ENCODE results near the gene HS3ST4.

Gene HS3ST4

DNA sequence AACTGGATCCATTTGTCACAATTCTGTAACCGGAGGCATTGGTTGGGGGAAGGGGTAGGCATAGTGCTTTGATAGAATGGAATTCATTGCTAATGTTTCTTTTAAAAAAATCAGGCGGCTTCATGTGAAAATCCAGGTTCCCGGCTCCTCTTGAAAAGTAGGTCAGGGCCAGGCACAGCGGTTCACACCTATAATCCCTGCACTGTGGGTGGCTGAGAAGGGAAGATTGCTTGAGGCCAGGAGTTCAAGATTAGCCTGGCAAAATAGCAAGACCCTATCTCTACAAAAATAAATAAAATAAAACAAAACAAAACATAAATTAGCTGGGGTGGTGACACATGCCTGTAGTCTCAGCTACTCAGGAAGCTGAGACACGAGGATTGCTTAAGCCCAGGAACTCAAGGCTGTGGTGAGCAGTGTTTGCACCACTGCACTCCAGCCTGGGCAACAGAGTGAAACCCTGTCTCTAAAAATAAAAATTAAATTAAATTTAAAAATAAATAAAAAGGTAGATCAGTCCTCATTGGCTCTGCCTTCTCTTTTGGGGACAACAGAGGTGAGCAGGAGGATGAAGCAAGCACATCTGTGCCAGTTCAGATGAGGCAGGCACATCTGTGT is 466.5 kb downstream of the HS3ST4 start:
- in situ Hi-C loops (cut with MboI; ENCODE audit: low sequenced_read_pairs) = no loop called here

DNA sequence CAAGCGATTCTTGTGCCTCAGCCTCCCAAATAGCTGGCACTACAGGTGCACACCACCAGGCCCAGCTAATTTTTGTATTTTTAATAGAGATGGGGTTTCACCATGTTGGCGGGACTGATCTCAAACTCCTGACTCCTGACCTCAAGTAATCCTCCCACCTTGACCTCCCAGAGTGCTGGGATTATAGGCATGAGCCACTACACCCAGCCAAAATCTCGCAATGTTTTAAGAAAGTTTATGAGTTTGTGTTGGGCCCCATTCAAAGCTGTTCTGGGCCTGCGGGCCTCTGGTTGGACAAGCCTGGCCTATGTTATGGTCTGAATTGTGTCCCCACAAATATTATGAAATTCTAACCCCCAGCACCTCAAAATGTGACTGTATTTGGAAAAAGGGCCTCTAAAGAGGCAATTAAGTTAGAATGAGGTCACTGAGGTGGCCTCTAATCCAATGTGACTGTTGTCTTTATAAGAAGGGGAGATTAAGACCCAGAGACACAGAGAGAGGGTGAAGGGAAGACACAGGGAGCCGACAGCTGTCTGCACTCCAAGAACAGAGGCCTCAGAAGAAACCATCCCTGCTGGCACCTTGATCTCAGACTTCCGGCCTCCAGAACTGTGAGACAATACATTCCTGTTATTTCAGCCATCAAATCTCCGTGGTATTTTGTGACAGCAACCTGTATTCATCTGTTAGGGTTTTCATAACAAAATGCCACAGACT is 469.9 kb downstream of the HS3ST4 start:
- in situ Hi-C loops (cut with MboI; ENCODE audit: low sequenced_read_pairs) = no loop called here

DNA sequence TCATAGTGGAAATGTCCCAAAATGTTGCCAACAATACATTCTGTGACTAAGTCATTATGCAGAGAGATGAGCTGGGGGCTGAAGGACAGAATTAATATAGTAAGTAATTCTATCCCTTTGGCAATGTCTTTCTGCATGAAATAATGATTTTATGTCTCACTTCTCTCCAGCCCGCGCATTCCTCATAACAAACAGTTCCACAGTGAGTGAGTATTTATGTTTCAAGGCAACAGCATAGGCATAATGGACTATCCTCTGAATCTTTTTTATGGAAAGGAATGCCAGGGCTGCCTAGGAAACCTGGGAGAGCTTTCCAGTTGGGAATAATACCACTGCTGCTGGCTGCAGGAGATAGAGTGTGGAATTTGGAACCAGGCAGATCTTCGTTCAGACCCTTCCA is 477.7 kb downstream of the HS3ST4 start:
- in situ Hi-C loops (cut with MboI; ENCODE audit: low sequenced_read_pairs) = no loop called here

DNA sequence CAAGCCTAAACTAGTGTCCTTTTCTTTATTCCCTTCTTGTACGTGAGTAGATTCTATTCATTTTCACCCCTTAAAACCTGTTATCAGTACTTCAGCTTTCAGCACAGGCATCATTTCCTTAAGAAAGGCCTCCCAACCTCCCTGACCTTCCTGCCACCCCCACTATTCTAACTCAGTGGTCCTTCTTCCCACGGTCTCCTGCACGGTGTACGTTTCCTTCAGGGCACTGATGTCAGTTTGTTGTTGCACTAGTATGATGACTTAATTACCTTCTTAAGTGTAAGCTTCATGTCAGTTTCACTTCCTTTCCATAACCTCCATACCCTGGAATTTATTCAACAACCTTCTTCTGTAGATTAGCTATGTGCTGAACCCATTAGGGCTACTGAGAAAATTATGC is 484.2 kb downstream of the HS3ST4 start:
- in situ Hi-C loops (cut with MboI; ENCODE audit: low sequenced_read_pairs) = no loop called here

DNA sequence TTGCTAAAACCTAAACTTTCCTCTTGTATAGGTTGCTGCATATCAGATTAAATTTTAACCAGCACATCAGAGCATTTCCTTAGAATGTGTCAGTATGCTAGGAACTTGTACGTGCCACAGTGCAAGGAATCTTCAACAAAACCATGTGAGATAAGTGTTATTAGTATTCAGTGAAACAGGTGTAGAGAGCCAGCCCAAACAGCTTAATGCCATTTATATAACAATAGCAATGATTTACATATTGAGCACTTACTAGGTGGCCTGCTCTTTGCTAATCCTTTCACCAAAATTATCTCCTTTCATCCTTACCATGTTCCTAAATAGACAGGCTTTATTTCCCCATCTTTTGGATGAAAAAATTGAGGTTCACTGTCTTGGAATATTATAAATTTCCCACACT is 485.7 kb downstream of the HS3ST4 start:
- in situ Hi-C loops (cut with MboI; ENCODE audit: low sequenced_read_pairs) = no loop called here

DNA sequence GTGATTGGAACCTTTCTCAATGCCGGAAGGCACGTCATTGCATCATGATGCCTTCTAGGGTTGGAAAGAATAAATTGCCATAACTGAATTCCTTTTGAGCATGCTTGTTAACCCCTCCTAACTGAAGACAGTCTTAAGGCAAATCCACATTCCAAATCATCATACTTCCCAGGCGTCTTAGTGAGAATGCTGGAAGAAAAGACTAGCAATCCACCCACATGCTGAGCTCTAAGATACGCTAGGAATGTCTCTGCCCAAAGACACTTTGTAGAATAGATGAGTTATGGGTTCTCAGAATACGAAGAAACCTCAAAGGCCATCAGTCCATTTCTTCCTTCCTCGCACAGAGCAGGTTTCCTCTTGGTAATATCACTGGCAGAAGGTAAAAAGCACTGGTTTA is 486.5 kb downstream of the HS3ST4 start:
- in situ Hi-C loops (cut with MboI; ENCODE audit: low sequenced_read_pairs) = no loop called here

DNA sequence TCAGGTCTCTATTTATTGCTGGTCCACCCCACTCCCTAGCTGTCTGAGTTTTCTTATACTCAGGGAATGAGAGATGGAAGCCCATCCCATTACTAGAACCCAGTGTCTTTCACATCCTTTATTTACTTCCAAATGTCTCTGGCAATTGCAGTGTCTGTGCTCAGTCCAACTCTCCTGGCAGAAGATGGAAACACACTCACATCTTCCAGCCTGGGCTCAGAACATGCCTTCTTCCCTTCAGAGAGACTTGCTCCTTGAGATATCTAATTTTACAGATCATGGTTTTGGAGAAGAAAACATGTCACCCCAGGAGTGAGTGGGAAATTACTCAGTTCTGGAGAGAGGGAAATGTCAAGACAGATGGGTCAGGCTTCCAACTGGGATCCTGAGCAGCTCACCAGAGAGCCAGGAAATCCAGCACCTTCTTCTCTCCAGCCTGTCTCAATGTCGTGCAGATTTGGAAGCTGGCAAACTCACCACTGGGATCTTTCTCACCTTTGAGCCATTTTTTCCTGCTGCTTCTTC is 494.4 kb downstream of the HS3ST4 start:
- in situ Hi-C loops (cut with MboI; ENCODE audit: low sequenced_read_pairs) = no loop called here
